GM11168 (cell line): ENCODE results near the gene GCDH.

ENCODE experiments used
- in situ Hi-C: fragments of 300-500 bp; cut with MboI; formaldehyde crosslinking; loops from one replicate; pipeline ENCODE4 v1.12.0; 2022; ENCODE audit warnings: low sequenced_read_pairs; ENCODE audit not compliant: unreplicated experiment

Gene GCDH

GRCh38 chr19:12937927-12938778 lies 47.2 kb downstream of the GCDH start, which contains the start of gene CALR:
Gene CALR (plus strand): TSS chr19:12938609. CDS start chr19:12938680, 71 bp downstream.
- in situ Hi-C loops: no loop called here

GRCh38 chr19:12938779-12939601 lies 48.0 kb downstream of the GCDH start:
- in situ Hi-C loops: no loop called here

GRCh38 chr19:12939975-12940423 lies 49.0 kb downstream of the GCDH start:
- in situ Hi-C loops: no loop called here

- in situ Hi-C loops: no loop called here
Measured at GRCh38 chr19:12940897-12941296, 49.9 kb downstream of the GCDH start.

GRCh38 chr19:12943437-12944044 lies 52.6 kb downstream of the GCDH start:
- in situ Hi-C loops: no loop called here

- in situ Hi-C loops: no loop called here
Measured at GRCh38 chr19:12944104-12944674, 53.2 kb downstream of the GCDH start.

GRCh38 chr19:12945479-12946091 lies 54.6 kb downstream of the GCDH start, which contains the start of gene RAD23A:
Gene RAD23A (plus strand): TSS chr19:12945862. CDS start chr19:12945949, 87 bp downstream.
- in situ Hi-C loops: no loop called here

- in situ Hi-C loops: no loop called here
Measured at GRCh38 chr19:12946092-12946721, 55.2 kb downstream of the GCDH start.

- in situ Hi-C loops: no loop called here
Measured at GRCh38 chr19:12946731-12947496, 56.0 kb downstream of the GCDH start.

GRCh38 chr19:12947702-12948611 lies 57.0 kb downstream of the GCDH start:
- in situ Hi-C loops: no loop called here

GRCh38 chr19:12948612-12949362 lies 57.8 kb downstream of the GCDH start:
- in situ Hi-C loops: no loop called here
